Muscle of back (tissue), 11 donors: ENCODE data around the gene LIF. TPM values are rescaled to one million over a fixed set of nuclear protein-coding genes. Genes with fewer than 3 reads are reported as not detected.

Experiments
- DNase-seq, 3 donors: peaks; one replicate each; pipeline versions ENCODE4 v3.0.0 to v3.0.0-alpha.2; 2013
- polyA plus RNA-seq, 10 donors: library from polyadenylated mRNA; unstranded; fragments of 120-200 nt; gene quantifications; one replicate each; pipeline ENCODE4 v1.2.1, GENCODE V29; 2013; ENCODE audit not compliant: insufficient read length in 10 of 10

LIF gene
- polyA plus RNA-seq, 10 donors, result 0.62 to 1.5 (median 0.80) TPM

DNA sequence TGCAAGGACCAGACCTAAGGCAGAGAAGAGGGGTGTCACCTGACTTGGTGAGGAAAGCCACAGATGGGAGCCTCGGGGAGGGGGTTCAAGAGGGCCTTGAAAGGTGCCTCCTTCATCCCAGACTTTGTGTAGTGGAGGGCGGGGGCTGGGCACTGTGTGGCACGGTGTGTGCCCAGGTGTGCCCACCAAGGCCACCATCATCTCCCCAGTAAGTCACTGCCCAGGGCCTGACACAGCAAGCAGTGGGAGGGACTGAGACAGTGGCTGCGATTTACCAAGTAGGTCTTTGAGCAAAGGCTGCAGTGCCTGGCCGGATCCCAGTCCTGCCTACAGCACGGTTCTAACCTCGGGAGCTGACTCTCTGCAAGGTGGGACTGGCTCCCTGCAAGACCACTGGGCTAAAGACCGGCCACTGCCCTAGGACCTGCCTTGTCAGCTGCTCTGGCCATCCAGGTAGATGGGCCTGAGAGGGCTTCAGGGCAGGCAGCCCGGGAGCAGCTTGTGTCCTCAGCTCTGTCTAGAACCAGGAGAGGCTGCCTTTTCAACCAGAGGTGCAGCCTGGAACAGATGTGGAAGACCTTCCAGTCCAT is 18.7 kb upstream of the LIF start:
- DNase-seq, result no peak

- no peak for DNase-seq
Measured at GRCh38 chr22:30263883-30264282, 17.3 kb upstream of the LIF start.

- DNase-seq, result peak; percentile 55 to 85 (median 69)
Measured at GRCh38 chr22:30262917-30263741, 16.6 kb upstream of the LIF start.

DNA sequence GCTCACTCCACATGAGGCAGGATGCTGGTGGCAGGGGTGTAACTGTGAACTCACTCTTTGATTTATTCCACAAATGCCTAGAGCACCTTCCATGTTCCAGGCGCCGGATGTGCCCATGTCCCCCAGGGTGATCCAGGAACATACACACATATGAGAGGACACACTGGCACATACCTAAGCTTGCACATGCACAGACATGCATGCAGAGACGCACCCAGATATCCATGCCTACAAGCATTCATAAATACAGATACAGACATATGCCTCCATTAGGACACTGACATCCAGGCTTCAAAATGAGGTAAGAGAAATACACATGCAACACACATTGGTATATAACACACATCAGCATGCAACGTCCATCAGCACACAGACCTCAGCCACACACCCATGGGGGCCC is 15.6 kb upstream of the LIF start:
- no peak for DNase-seq

GRCh38 chr22:30261134-30261533 is 14.6 kb upstream of the LIF start:
- no peak for DNase-seq

DNA sequence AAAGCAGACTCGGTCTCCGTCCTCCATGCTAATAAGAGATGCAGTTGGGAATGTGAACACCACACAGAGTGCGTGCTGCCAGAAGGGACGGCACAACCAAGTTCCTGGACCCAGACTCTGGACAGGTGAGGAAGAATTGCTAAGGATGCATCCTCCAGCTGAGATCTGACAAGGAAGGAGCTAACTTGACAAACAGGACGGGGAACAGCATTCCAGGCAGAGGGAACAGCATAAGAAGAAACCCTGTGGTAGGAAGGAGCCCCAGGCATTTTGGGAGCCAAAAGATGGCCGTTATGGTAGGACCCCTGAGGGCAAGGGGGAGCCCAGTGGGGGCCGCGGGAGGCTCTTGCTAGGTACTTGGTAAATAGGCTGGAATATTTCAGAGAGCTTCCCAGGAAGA is 14.1 kb upstream of the LIF start:
- no peak for DNase-seq

DNA sequence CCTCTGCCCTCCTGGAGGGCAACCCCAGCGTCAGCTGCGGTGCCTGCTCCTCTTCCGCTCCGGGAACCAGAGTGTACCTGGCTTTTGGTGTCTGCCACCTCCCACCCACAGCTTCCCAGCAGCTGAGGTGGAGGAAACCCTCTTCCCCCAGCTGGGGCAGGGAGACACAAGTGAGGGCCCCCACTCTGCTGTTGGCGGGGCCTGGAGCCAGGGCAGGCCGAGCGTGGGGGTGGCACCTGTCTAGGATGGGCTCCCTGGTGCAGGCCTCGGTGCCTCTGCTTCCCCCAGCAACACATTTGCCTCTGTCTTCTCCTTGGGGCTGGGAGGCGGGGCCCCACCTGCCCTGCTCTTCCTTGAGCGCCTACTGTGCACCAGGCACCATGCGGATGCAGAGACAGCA is 13.7 kb upstream of the LIF start:
- DNase-seq, result no peak

GRCh38 chr22:30254314-30254713 is 7.8 kb upstream of the LIF start:
- DNase-seq, result no peak

DNA sequence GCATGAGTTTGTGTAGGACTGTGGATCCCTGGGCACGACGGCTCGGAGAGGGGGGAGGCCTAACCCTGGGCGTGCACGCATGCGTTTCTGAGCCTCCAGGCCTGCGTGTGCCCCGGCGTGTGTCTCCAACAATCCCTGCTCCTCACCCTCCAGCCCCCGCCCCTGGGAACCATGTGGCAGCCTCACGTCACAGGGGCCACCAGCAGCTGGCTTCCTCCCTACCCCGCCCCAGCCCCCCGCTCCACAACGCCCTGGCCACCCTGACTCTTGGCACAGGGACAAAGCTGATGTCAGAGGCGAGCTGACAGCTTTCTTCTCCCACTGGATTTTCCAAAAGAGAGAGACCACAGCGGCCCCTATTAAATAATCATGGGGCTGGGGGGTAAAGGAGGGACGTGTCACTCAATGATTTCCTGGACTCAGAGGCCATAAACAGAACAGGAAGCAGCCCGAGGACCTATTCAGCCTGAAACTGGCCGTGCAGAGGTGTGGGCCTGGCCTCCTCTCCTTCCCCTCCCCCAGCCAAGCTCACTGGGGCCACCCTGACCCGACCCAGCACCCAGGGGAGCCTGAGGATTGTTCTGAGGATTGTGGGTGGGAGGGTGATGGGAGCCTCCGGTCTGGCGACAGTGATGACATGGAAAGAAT is 6.8 kb upstream of the LIF start:
- DNase-seq, result peak in 2 of 3 donors; percentile 71 to 83

- no peak for DNase-seq
Measured at GRCh38 chr22:30252411-30253204, 6.0 kb upstream of the LIF start.

DNA sequence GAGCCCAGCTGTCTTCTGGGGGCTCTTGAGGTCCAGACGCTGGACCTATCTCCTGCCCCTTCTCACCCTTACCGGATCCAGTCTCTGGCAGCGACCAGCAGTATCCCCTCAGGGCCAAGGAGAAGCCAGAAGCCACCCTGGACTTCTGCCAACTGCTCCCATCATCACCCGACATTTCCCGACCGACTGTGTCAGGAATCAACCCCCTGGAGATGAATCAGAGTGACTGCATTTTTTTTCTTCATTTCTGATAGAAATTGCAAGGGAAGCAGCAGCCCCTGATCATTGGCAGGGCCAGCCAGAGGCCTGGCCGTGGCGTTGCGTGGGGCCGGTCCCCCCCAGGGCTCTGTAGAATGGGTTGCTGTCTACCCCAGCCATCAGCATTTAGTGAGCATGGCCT is 5.2 kb upstream of the LIF start:
- no peak for DNase-seq

GRCh38 chr22:30250661-30251267 is 4.2 kb upstream of the LIF start:
- no peak for DNase-seq

DNA sequence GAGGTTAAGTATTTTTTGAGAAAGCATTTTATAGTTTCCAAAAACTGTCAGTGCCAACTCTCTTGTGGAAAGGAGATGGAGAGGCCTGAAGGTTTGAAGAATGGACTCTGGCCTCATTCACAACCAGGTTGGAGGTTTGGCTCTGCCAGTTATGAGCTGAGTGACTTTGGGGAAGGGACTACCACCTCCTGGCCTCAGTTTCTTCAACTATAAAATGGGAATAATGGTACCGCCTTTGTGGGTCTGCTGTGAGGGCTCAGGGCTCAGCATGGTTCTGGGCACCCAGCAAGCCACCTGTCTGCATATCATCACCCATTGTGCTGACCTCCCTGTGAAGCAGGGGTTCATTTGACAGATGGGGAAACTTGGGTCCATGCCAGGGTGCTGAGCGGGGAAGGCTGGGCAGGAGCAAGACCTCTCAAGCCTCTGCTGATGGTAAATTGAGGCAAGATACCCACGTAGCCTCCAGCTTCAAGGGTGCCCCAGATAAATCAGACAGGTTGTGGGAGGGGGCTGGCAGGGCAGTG is 3.5 kb upstream of the LIF start:
- DNase-seq, result no peak

GRCh38 chr22:30249049-30250038 is 2.8 kb upstream of the LIF start:
- peak in 2 of 3 donors; percentile 70 to 87 for DNase-seq

- no peak for DNase-seq
Measured at GRCh38 chr22:30248484-30248883, 1.9 kb upstream of the LIF start.

- no peak for DNase-seq
Measured at GRCh38 chr22:30247974-30248373, 1.4 kb upstream of the LIF start.

GRCh38 chr22:30247561-30247960 is 1.0 kb upstream of the LIF start:
- DNase-seq, result no peak

DNA sequence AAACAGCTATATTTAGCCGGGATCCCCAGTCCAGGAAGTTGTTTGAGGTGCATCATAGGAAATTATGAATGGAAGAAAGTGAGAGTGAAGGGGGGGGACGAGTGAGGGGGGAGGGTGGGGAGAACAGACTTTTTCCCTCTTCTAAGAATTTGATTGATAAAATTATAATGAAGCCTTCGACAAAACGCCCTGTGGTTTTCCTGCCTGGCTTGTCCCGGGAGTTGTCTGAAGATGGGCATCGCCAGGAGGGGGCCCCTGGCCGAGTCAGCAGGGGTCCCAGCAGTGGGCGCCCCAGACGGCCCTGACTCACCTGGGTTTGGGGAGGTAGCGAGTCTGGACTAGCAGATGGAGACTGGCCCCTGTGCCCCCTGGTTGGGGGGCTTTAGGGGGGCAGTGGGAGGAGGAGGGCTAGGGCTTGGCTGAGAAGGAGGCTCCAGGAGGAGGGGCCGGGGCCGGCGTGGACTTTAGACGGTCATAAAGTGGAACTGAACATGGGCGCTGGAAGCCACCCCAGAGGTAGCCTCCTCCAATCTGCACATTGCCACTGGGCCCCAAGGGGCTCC is 336 bp upstream of the LIF start:
- DNase-seq, result no peak

DNA sequence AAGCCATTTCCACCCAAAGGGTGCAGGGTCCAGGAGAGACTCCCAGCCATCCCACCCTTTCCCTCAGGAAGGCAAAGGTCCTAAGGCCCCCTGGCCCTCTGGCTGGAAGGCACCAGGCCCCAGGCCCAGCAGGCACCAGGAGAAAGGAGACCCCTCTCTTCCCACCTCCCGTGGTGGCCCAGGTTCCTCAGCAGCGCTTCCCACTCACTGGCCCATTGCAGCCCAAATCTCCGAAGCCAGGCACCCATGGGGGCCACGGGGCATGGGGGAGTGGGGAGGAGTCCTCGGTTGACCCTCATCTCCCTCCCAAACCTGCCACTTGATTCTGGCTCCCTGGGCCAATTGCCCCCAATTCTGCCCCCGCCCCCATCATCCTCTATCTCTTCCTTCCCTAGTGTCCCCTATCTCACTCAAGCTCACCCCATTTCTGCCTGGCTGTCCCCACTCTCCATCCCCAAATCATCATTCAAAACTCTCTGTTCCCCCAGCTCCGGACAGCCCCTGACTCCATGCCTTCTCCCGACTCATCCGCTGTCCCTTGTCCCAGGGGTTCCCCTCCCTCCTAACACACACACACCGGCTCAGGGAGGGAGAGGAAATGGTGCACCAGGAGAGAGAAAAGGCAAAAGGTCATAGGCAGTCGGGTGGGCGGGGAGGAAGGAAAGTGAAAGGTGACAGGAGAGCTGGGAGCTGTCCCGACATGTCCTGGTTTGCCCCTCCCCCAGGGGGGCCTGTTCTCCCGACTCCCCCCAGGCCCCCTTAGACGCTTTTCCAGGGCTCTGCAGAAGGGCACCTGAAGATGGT is 1.2 kb downstream of the LIF start:
- DNase-seq, result no peak
